GM23338 (cell line): ENCODE results near the gene DPP9.

Experiments used
- EZH2 ChIP-seq: fragments of 200-600 bp; sonication (generic); IDR thresholded peaks from one replicate; pipeline ENCODE4 v1.8.0; 2017; ENCODE audit warnings: antibody characterized with exemption, mild to moderate bottlenecking, low read depth; ENCODE audit not compliant: unreplicated experiment
- TF ChIP-seq, protein P1 (sequence below), 2 experiments: fragments of 200-600 bp in 1 of 2; sonication (generic) in 1 of 2; conservative IDR thresholded peaks; 2 replicates each; pipeline versions ENCODE4 v1.5.1 to v1.6.1; 2016 to 2017; ENCODE audit warnings: antibody characterized with exemption in 2 of 2, low read depth in 2 of 2, mild to moderate bottlenecking in 2 of 2, moderate library complexity in 1 of 2

DNA sequence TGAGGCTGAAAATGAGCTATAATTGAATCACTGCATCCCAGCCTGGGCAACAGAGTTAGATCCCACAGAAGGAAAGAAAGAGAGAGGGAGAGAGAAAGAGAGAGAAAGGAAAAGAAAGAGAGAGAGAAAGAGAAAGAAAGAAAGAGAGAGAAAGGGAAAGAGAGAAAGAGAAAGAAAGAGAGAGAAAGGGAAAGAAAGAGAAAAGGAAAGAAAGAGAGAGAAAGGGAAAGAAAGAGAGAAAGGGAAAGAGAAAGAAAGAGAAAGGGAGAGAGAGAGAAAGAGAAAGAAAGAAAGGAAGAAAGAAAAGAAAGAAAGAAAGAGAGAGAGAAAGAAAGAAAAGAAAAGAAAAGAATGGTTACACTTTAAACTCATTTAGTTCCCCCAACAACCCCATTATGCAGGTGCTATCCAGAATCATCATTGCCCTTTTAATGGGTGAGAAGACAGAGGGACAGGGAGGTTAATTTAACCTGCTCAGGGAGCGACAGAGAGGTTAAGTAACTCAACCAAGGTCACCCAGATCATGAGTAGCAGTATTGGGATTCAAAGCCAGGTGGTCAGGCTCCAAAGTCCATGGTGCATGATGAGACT is 10.2 kb upstream of the DPP9 start:
- TF ChIP-seq, protein P1, sequence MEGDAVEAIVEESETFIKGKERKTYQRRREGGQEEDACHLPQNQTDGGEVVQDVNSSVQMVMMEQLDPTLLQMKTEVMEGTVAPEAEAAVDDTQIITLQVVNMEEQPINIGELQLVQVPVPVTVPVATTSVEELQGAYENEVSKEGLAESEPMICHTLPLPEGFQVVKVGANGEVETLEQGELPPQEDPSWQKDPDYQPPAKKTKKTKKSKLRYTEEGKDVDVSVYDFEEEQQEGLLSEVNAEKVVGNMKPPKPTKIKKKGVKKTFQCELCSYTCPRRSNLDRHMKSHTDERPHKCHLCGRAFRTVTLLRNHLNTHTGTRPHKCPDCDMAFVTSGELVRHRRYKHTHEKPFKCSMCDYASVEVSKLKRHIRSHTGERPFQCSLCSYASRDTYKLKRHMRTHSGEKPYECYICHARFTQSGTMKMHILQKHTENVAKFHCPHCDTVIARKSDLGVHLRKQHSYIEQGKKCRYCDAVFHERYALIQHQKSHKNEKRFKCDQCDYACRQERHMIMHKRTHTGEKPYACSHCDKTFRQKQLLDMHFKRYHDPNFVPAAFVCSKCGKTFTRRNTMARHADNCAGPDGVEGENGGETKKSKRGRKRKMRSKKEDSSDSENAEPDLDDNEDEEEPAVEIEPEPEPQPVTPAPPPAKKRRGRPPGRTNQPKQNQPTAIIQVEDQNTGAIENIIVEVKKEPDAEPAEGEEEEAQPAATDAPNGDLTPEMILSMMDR (conservative IDR thresholded peaks at IDR 0.05; ENCODE audit: low read depth in 2 of 2), result no peak
- no peak for TF ChIP-seq EZH2
